Loucy (cell line): ENCODE measurements around the gene KRTAP10-5.

Source experiments
- EZH2phosphoT487 ChIP-seq: fragments of 200-600 bp; IDR thresholded peaks from 2 replicates; pipeline ENCODE4 v1.6.1; 2018; ENCODE audit warnings: antibody characterized with exemption, mild to moderate bottlenecking, moderate library complexity, borderline replicate concordance
- TF ChIP-seq, protein P1 (sequence below): fragments of 200-600 bp; sonication (generic); conservative IDR thresholded peaks from 2 replicates; pipeline ENCODE4 v1.5.1; 2014; ENCODE audit warnings: mild to moderate bottlenecking, antibody characterized with exemption, low read length

DNA sequence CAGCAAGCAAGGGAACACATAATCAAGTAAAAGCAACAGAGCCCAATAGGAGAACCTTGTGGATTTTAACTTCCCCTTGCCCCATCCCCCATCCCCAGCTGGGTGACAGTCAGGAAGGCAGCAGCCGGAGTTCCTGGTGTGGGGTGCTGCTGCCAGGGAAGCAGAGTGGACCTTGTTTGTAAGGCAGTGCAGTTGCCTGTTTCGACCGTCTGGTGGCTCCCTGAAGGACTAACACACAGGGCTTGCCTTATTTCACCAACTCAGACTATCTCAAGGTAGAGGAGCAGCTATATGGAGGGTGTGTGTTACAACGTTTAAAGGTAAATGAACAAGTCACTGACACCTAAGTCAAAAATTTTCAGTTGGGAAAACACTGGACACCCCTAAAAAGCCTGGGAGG, 38.1 kb upstream of the KRTAP10-5 start:
- TF ChIP-seq, protein P1, sequence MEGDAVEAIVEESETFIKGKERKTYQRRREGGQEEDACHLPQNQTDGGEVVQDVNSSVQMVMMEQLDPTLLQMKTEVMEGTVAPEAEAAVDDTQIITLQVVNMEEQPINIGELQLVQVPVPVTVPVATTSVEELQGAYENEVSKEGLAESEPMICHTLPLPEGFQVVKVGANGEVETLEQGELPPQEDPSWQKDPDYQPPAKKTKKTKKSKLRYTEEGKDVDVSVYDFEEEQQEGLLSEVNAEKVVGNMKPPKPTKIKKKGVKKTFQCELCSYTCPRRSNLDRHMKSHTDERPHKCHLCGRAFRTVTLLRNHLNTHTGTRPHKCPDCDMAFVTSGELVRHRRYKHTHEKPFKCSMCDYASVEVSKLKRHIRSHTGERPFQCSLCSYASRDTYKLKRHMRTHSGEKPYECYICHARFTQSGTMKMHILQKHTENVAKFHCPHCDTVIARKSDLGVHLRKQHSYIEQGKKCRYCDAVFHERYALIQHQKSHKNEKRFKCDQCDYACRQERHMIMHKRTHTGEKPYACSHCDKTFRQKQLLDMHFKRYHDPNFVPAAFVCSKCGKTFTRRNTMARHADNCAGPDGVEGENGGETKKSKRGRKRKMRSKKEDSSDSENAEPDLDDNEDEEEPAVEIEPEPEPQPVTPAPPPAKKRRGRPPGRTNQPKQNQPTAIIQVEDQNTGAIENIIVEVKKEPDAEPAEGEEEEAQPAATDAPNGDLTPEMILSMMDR, result no peak
- no peak for TF ChIP-seq EZH2phosphoT487
